ENCODE results near the gene TAX1BP1.
"Not testable (repeated sequence)": the region's sequence is repeated elsewhere in the genome, so short reads cannot be mapped to it uniquely, and the experiment has no call there.

The TAX1BP1 gene

DNA sequence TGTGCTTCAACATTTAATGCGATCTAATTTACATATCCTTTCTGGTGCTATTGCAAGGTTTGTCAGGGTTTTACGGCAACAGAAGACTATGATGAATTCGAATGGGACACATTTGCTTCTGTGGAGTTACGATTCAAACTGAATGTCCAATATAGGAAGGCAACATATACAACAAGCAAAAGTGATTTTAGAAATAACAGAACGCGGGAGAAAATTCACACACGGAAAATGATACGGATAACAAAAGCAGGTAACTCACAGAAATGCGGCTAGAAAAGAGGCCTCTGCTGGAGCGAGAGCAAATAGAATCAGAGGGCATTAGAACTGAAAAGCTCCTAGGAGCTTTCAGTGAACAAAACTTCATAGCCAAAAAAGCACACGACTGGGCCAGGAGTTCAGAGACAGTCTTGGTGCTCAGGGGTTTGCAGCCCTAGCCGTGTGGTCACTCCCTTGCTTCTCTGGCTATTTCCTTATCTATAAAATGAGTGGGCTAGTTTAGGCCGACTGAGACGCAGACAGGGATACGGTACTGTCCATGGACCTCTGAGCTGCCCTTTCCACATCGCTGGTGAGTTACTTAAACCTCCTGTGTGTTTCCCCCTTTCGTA lies 557 bp upstream of the TAX1BP1 start:
- no peak for FAIRE-seq

- no peak for FAIRE-seq
These were observed 606 bp downstream of the TAX1BP1 start for GRCh38 chr7:27740449-27741086.

DNA sequence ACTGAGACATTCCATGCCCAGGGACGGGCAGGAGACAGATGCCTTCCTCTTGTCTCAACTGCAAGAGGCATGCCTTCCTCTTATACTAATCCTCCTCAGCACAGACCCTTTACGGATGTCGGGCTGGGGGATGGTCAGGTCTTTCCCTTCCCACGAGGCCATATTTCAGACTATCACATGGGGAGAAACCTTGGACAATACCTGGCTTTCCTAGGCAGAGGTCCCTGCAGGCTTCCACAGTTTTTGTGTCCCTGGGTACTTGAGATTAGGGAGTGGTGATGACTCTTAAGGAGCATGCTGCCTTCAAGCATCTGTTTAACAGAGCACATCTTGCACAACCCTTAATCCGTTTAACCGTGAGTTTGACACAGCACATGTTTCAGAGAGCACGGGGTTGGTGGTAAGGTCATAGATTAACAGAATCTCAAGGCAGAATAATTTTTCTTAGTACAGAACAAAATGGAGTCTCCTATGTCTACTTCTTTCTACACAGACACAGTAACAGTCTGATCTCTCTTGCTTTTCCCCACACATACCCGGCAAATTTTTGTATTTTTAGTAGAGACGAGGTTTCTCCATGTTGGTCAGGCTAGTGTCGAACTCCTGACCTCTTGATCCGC lies 2.2 kb downstream of the TAX1BP1 start:
- not testable (repeated sequence) for FAIRE-seq

DNA sequence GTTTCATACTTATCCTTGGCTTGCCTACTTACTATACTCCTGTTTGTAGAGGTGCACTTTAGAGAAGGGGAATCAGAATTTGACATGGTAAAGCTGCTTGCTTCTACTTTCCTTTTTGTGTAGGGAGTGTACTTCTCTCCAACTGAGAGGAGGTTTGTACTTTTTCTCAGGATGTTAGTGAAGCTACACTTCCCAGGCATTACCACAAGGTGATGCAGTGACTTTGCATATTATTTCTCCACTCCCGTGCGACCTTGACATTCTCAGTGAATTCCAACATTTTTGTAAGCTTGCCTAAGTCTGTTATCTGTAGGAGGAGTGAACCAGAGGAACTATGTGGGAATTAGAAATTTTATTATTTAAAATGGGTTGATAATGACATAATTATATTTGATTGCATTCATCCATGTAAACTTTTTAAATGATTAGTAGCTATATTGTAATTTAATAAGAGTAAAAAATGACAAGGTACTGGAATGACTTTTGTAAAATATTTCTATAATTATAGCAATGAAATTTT lies 5.2 kb downstream of the TAX1BP1 start:
- FAIRE-seq: peak; percentile 96

DNA sequence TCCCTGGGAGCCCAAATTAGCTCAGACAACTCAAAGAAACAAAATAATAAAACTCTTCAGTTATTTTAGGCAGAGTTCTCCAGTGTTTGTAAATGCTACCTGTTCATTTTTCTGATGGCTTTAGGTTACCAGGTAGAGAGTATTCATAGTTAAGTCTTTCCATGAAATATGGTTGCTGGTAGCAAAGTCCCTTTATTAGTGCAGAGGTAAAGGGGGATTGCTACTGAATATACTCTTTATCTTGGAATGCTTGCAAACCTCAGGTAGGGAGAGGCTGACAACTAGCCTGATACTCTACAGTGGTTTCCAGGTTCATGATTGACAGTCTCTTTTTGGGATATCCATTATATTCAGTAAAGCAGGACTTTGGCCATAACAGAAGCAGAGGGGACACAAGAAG lies 6.5 kb downstream of the TAX1BP1 start:
- no peak for FAIRE-seq

DNA sequence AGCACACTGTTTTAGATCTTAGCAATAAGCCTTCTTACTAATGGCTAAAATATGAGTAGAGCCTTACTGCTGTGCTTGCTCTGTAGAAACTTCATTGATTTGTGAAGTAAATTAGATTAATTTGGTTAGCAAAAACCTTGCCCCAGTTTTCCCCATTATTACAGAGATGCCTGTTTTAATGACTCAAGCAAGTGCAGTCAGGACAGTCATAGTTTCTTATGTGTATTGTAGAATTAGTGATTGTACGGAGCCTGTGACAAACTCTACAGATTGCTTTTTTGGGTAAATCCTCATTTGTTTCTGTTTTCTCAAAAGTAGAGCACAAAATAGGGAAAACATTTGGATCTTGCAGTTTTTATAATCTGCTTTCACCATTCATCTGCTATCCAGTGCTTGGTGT lies 7.0 kb downstream of the TAX1BP1 start:
- no peak for FAIRE-seq

GRCh38 chr7:27747589-27748368 lies 7.8 kb downstream of the TAX1BP1 start:
- no peak for FAIRE-seq

GRCh38 chr7:27750316-27750715 lies 10.4 kb downstream of the TAX1BP1 start:
- FAIRE-seq: no peak

DNA sequence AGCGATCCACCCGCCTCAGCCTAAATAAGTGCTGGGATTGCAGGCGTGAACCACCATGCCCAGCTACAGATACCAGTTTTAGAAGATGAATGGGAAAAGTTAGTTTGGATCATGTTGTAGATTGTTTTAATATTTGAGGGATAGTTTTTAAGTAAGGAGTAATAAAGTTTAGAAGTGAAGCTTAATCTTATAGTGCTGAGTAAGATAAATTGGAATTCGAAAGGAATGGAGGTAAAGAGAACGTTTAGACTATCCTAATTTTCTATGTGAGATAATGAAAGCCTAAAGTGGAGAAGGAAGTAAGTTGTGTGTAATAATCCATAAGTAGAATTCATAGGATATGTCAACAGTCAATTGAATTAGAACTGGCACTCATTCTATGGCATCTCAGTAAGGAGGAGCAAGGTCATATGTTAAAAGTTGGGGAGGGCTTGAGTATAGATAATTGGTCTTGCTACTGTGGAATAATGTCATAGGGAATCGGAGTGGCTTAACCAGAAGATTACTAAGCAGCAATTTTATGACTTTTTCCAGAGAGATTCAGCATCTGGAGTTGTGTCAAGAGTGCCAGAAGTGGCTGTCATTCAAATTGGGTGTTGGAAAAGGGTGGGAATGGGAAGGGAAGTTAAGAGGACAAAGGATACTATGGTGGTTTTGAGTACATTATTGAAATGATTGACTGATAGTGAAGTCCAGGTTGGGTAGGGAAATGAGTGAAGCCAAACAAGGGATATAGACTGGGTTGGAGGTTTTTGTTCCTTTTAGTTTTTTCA lies 12.1 kb downstream of the TAX1BP1 start:
- FAIRE-seq: no peak

GRCh38 chr7:27753863-27754262 lies 13.9 kb downstream of the TAX1BP1 start:
- no peak for FAIRE-seq

GRCh38 chr7:27756298-27756697 lies 16.3 kb downstream of the TAX1BP1 start:
- no peak for FAIRE-seq

- no peak for FAIRE-seq
These were observed 19.5 kb downstream of the TAX1BP1 start for GRCh38 chr7:27759491-27759890.

GRCh38 chr7:27762062-27762461 lies 22.1 kb downstream of the TAX1BP1 start:
- FAIRE-seq: no peak

DNA sequence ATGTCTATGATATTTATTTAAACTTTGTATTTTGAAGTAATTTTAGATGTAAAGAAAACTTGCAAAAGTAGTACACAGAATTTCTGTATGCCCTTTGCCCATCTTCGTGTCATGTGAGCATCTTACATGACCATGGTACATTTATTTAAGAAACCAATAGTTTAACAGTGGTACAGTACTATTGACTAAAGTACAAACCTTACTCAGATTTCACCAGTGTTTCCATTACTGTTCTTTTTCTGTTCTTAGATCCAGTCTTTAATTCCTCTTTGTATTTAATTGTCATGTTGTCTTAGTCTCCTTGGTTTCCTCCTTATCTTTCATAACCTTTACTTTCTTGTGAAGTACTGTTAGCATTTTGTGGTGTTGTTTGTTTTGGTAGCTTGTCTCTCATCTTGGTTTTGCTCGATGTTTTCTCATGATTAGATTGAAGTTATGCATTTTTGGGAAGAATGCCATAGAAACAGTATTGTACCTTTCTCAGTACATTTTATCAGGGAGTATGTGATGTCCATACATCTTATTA lies 24.1 kb downstream of the TAX1BP1 start:
- FAIRE-seq: no peak

DNA sequence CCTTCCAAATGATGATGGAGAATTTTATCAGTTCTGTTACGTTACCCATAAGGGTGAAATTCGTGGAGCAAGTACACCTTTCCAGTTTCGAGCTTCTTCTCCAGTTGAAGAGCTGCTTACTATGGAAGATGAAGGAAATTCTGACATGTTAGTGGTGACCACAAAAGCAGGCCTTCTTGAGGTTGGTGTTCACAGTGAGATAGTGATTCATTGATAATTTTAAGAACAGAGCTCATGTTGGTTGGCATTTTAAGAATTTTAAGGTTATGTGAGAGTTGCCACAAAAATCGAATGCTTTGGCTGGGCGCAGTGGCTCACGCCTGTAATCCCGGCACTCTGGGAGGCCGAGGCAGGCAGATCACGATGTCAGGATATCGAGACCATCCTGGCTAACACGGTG lies 25.9 kb downstream of the TAX1BP1 start:
- FAIRE-seq: no peak

- FAIRE-seq: no peak
These were observed 27.4 kb downstream of the TAX1BP1 start for GRCh38 chr7:27767374-27767773.

GRCh38 chr7:27771111-27771510 lies 31.1 kb downstream of the TAX1BP1 start:
- no peak for FAIRE-seq

GRCh38 chr7:27774717-27775328 lies 34.9 kb downstream of the TAX1BP1 start:
- peak; percentile 96 for FAIRE-seq

GRCh38 chr7:27775782-27776181 lies 35.8 kb downstream of the TAX1BP1 start:
- no peak for FAIRE-seq

- FAIRE-seq: no peak
These were observed 37.7 kb downstream of the TAX1BP1 start for GRCh38 chr7:27777662-27778061.

- FAIRE-seq: no peak
These were observed 39.9 kb downstream of the TAX1BP1 start for GRCh38 chr7:27779873-27780272.

DNA sequence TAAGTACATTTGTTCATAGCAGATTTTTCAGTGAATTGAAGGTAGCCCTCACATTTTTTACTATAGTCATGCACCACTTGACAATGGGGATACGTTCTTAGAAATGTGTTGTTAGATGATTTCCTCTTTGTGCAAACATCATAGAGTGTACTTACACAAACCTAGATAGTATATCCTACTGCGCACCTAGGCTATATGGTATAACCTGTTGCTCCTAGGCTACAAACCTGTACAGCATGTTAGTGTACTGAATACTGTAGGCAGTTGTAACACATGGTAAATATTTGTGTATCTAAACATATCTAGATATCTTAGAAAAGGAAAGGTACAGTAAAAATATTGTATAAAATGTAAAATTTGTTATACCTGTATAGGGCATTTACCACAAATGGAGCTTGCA lies 41.2 kb downstream of the TAX1BP1 start:
- FAIRE-seq: no peak

All from A204.1 (cell line).